ENCODE results near the gene RAPGEF3.

DNA sequence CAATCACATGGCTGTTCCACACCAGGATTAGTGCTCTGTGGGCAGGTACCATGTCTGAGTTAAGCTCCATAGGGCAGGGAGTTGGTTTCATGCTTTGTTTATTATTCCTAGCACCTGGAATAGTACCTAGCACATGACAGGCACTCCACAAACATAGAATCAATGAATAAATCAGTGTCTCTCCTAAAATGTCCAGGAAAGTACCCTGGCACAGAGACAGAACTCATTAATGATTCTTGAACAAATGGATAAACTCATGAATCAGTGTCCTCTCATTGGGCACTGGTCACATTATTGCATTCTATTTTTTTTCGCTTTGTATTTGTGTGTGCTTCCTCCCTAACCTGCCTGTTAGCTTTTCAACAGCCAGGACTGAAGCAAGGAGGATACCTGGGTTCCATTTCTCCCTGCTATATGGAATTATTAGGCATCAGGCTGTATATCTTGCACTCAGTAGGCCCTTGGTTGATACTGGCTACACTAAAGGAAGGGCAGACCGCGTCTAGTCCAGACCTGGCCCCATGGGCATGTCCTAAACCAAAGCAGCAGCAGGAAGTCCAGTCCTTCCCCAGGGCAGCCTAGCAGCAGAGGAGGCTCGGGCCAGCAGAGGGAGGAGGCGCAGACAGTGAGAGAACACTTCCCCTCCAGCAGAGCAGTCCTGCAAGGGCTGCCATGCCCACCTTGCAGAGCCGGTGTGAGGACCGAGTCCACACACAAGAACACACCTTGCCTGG, 42.7 kb upstream of the RAPGEF3 start:
- TF ChIP-seq, protein P1, sequence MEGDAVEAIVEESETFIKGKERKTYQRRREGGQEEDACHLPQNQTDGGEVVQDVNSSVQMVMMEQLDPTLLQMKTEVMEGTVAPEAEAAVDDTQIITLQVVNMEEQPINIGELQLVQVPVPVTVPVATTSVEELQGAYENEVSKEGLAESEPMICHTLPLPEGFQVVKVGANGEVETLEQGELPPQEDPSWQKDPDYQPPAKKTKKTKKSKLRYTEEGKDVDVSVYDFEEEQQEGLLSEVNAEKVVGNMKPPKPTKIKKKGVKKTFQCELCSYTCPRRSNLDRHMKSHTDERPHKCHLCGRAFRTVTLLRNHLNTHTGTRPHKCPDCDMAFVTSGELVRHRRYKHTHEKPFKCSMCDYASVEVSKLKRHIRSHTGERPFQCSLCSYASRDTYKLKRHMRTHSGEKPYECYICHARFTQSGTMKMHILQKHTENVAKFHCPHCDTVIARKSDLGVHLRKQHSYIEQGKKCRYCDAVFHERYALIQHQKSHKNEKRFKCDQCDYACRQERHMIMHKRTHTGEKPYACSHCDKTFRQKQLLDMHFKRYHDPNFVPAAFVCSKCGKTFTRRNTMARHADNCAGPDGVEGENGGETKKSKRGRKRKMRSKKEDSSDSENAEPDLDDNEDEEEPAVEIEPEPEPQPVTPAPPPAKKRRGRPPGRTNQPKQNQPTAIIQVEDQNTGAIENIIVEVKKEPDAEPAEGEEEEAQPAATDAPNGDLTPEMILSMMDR (IDR thresholded peaks at IDR 0.05 in 4 of 5, conservative IDR thresholded peaks at IDR 0.05 in 1 of 5): no peak
- no peak for TF ChIP-seq POLR2A (IDR thresholded peaks at IDR 0.05)
